Stimulated activated CD4-positive, alpha-beta T cell treated with anti-CD3 and anti-CD28 coated beads, TNF-alpha, amount 100 ng/mL, for 48 hours (primary cell): Measurements from ENCODE around the gene RRAGD.

ENCODE experiments used
- DNase-seq, 3 donors: peaks; one replicate each; pipeline ENCODE4 v3.0.0-alpha.2; 2020; ENCODE audit warnings: low read depth in 3 of 3

The RRAGD gene

DNA sequence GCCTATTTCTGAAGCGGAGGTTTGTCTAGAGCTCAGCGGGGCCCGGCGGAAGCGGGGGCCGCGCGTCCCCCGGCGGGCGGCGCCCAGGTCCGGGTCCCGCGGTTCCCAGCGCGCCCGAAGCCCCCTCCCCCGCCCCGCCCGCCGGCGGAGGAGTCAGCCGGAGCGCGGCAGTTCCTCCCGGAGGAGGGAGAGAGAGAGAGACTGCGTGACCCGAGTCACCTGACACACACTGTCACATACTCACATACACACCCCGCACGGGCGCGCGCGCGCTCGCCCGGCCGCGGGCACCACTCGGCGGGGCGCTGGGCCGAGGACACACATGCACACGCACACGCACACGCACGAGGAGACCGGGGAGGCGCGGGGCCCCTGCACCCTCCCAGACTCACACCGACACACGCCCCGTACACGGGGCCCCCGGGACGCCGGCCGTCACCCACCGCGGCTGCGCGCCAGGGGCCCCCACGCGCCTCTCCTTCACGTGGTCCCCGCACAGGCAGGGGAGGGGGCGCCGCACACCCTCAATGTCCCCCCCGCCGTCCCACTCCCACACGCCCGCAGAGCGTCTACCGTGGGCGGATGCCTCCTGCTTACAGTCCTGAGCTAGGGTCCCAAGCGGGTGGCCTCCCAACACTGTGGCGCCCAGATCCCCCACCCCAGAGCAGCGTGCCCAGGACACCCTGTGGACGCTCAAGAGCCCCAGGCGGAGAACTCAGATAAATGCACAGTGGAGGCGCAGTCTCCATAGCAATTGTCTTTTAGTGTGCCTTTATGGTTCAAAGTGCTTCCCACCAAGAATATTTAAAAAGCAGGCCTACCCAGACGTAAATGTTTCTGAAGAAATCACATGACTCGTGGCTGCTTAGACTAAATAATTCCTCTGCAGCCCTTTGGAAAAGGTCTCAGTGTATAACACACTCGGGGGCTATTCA, at the start of gene RRAGD:
TSS of gene RRAGD (minus strand) at position 203 of the 935 bp plus-strand sequence. CDS start 280 bp downstream, outside the sequence.
- DNase-seq: peak; percentile 27 to 44 (median 38)

DNA sequence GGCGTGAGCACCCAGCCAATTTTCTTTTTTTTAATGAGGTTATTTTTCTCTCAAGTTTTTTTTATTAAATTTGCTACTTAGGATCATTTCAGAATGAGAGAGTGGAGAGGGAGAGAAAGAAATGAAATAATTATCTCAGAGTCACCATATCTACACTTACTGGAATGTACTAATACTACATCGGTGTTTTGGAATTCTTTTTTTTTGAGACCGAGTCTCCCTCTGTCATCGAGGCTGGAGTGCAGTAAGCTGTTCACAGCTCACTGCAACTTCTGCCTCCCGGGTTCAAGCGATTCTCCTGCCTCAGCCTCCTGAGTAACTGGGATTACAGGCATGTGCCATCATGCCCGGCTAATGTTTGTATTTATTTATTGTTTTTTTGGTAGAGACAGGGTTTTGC, 48.6 kb upstream of the RRAGD start:
- DNase-seq: no peak

- DNase-seq: no peak
These were observed 47.4 kb upstream of the RRAGD start for GRCh38 chr6:89459501-89459900.

GRCh38 chr6:89458704-89459103, 46.6 kb upstream of the RRAGD start:
- DNase-seq: no peak

DNA sequence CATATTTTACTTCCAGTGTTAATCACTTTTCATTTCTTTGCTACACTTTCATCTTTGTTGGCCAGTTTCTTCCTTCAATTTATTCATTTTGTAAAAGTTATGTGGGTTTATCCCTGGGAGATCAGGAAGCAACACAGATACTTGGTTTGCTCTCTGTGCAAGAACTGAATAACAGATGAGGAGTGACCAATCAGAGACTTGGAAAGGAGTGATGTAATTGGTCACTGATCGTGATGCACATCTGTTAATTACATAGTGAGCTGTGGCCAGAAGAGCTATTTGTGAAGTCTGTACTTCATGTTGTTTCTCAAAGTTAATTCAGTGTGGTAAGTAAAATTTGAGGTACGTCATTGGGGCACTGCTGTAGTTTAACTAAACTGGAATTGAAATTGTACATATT, 42.2 kb upstream of the RRAGD start:
- no peak for DNase-seq

GRCh38 chr6:89452281-89452680, 40.2 kb upstream of the RRAGD start:
- DNase-seq: no peak

GRCh38 chr6:89449193-89449592, 37.1 kb upstream of the RRAGD start:
- DNase-seq: no peak

DNA sequence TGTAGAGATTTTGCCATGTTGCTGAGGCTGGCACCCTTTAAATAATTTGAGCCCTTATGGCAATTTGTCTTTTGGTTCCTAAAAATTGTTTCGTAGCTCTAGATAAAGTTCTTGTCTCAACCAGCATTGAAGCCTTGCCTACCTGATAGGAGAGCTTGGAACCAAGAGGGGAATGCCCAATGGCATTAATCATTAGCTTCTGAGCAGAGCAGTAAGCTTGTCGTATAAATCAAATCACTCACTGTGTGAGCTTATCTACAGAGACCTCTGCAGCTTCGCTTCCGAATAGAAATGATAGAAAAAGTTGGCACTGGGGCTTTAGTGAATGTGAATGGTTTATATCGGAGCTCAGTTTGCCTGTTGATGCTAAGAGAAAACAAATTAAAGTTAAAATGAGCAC, 31.6 kb upstream of the RRAGD start:
- DNase-seq: no peak

DNA sequence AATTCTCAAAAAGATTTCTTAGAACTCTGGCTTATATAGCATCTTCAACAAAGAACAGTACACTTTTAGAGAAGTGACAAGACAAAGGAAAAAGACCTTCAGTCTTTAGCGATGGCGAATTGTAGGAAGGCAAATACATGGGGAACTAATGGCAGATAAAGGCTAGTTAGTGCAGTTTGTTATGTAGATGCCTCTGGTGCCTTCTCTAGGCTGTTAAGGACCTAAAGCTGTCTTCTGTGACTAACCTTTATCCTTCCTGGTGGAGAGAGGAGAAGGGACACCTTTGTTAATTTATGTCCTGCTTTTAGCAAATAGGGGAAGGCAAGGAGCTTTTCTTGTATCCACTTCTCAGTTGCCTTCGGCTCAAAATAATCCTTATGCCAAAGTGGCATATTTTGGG, 28.1 kb upstream of the RRAGD start:
- no peak for DNase-seq

GRCh38 chr6:89439014-89439413, 26.9 kb upstream of the RRAGD start:
- no peak for DNase-seq

GRCh38 chr6:89438248-89438647, 26.2 kb upstream of the RRAGD start:
- no peak for DNase-seq

DNA sequence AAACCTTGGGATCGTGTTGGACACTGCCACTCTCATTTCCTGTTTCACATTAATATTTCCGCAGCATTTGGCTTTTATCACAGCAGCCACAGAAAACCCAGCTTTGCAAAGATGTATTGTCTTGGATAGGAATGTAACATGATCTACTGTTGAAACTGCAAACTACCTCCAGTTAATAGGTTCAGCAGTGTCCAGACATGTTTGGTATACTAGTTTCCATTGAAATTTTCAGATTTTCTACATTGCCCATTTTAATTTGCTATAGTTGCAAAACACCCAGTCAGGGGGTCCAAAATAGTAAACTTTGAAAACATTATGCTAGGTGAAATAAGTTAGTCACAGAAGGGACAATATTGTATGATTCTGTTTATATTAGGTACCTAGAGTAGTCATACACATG, 24.2 kb upstream of the RRAGD start:
- no peak for DNase-seq

DNA sequence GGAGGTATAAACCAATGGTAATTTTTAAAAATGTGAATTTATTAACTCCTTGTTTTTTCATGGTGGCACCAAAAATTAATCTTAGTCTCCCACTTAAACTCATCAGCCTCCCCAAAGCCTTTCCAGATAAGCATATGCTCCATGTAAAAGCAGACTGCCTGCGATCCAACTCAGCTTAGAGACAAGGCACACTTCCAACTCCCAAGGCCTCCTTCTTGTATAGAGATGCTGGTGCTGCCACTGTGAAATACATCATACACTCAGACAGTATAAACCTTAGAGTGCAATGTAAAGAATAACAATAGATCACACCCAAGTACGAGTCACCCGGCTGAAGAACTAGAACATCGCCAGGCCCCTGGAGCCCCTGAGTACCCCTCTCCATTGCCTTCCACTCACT, 22.9 kb upstream of the RRAGD start:
- no peak for DNase-seq

GRCh38 chr6:89434150-89434499, 22.1 kb upstream of the RRAGD start:
- no peak for DNase-seq

DNA sequence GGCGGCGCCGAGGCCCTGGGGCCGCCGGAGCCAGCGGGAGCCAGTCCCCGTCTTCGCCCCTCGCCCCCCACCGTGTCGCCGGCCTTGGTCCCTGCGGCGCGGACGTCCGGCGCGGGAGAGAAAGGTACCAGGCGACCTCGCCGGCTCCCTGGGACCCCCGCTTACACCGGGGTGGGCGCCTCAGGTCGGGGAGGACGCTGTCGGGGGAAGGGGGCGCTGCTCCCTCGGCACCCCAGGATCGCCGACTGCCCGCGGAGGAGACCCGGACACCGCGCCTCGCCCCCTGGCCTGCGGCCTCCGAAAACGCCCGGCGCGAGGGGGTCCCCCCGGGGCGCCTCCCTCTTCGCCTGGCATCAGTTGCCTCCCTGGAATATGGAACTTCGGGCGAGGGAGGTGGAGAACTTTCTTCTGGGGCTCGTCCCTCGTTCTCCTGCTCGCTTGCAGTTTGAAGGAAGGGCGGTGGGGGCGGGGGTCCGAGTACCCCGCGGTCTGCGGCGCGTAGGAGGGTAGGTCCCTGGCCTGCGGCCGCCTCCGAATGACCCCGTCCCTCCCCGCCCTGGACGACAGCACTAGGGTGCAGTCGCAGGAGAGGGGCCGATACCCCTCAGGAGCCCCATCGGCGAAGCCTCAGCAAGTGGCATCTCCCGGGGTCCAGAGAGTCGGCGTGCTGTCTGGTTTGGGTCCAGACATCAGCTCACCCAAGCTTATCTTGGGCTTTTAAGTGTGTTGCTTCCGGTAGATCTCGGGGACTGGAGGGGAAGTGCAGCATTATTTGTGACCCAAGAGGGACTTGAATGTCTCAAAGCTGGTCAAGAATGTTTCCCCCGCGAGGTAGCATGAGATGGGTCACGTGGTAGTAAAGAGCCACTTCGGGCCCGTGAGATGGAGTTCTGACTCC, 21.4 kb upstream of the RRAGD start:
- DNase-seq: peak in 1 of 3 donors; percentile 11

- peak; percentile 65 to 73 (median 69) for DNase-seq
These were observed 20.8 kb upstream of the RRAGD start, which contains the start of gene ANKRD6 for GRCh38 chr6:89432875-89433251. Gene ANKRD6 (plus strand): TSS chr6:89433152. CDS start chr6:89566977, 133,825 bp downstream.

DNA sequence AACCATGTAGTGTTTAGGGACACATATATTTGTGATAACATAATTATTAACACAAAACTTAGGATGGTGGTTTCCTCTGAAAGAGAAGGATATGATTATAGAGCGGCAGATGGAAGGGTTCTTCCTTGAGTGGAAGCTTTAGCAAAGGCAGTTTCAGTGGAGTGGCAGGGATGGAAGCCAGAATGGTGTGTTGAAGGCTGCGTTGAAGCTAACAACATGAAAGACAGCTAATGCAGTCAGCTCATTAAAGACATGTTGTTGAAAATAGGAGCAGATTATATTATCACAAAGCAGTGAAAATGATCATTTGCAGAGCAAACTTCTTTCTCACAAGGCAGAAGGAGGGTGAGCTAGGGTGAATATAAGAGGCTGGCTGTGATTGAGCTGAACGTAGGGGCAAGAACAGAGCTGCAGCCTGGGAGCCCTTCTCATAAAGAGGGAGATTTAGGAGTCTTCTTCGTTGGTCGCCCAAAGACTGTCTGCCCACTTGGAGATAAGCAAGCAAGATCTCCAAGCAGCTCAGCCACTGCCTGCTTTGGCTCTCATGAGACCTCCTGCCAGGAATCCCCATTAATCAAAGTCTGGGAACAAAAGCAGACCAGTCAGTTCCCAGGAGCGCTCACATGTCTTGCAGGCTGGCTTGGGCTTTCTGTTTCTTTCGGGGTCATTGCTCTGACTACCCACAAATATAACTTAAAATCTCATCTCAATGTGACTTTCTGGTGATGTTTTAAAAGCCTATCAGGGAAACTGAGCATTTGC, 18.3 kb upstream of the RRAGD start:
- DNase-seq: no peak

GRCh38 chr6:89416796-89417195, 4.7 kb upstream of the RRAGD start:
- DNase-seq: no peak

DNA sequence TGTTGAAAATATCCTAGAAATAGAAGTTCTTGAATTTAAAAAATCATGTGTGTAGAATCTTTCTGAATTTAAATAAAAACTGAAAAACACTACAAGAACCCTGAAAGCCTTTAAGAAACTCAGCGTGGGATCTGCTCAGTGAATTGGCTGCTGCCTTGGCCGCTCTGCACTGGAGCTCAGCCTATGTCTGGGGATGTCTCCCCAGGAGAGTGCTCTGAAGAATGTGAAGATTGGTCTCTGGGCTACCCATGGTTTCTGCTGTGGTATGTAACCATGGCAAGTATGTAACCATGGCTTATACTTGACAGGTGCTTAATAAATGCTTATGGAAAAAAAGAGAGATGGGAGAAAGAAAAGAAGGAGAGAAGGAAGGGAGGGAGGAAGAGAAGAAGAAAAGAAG, 3.1 kb upstream of the RRAGD start:
- DNase-seq: no peak

DNA sequence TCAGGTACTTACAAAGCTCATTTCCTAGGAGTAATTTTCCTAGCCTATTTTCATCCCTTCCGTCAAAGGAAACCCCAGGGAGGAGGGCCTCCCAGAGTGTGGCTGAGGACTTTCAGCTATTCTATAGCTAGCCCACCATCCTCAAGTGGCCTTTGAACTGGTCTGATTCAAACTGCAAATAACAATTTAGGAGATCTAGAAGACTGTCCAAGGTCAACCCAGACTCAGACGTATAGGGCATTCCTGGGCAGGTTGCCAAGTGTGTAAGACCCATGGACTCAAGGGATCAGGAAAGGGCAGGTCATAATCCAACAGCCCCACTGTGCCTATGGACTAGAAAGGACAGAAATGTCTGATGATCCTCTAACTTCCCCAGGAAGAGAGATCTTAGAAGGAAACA, 2.1 kb upstream of the RRAGD start:
- DNase-seq: no peak

- DNase-seq: peak in 1 of 3 donors; percentile 2
These were observed 930 bp upstream of the RRAGD start for GRCh38 chr6:89413006-89413400.
